Amniotic epithelial cell (primary cell): ENCODE measurements around the gene AMZ2.
"Not testable (repeated sequence)": the region's sequence is repeated elsewhere in the genome, so short reads cannot be mapped to it uniquely, and the experiment has no call there.

Experiments used
- DNase-seq: peaks from one replicate; pipeline ENCODE4 v3.0.0-alpha.2; 2010; ENCODE audit warnings: low read depth

Gene AMZ2

DNA sequence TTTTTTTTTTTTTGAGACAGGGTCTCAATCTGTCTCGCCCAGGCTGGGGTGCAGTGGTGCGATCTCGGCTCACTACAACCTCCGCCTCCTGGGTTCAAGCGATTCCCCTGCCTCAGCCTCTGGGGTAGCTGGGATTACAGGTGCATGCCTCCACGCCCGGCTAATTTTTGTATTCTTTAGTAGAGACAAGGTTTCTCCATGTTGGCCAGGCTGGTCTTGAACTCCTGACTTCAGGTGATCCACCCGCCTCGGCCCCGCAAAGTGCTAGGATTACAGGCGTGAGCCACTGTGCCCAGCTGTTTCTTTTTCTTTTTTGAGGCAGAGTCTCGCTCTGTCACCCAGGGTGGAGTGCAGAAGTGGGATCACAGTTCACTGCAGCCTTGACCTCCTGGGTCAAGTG is 27.1 kb upstream of the AMZ2 start:
- DNase-seq: not testable (repeated sequence)

GRCh38 chr17:68221786-68222185 is 26.1 kb upstream of the AMZ2 start:
- DNase-seq: no peak

DNA sequence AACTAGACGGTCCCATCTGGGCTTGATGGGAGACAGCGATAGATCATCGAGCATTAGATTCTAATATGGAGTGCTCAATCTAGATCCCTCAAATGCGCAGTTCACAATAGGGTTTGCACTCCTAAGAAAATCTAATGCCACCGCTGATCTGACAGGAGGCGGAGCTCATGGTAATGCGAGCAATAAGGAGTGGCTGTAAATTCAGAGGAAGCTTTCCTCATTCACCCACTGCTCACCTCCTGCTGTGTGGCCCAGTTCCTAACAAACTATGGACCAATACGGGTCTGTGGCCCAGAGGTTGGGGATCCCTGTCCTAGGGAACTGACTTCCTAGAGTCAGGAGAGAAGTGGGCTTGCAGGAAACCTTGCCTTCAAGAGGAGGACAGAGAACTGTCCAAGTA is 25.2 kb upstream of the AMZ2 start:
- DNase-seq: no peak

- DNase-seq: not testable (repeated sequence)
Measured at GRCh38 chr17:68225055-68225454, 22.8 kb upstream of the AMZ2 start.

- not testable (repeated sequence) for DNase-seq
Measured at GRCh38 chr17:68228039-68228680, 19.7 kb upstream of the AMZ2 start.

DNA sequence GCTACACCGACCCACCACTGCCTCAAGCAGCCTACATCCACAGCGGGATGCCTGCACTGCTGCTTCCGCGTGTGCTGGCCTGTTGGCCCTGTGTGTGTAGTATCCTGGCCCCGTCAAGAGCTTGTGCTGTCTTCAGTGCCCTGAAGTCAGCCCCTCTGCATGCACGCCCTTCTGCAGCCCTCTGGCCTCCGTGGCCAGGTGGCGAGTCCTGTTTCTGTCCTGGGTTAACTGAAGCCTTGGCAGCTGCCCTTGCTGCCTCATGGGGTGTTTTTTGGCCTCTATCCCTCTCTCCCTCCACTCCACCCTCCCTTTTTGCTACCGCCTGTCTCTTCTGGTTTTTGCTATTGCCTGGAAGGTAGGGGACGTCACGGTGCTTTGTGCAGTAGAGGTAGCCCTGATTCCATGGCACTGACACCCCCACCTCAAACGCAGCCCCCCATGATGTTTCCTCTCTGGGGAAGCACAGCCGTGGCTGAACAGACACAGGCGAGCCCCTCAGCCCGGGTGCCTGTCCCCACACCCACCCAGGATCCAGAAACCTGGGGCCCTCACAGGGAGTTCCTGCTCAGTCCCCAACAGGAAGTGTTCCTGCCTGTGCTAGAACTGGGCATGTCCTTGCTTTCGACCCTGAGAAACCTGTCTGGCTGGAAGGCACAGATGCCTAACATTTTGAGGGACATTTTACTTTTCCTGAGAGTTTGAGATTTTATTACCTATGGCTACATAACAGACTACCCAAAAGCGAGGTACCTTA is 18.8 kb upstream of the AMZ2 start:
- no peak for DNase-seq

GRCh38 chr17:68229619-68230018 is 18.2 kb upstream of the AMZ2 start:
- no peak for DNase-seq

DNA sequence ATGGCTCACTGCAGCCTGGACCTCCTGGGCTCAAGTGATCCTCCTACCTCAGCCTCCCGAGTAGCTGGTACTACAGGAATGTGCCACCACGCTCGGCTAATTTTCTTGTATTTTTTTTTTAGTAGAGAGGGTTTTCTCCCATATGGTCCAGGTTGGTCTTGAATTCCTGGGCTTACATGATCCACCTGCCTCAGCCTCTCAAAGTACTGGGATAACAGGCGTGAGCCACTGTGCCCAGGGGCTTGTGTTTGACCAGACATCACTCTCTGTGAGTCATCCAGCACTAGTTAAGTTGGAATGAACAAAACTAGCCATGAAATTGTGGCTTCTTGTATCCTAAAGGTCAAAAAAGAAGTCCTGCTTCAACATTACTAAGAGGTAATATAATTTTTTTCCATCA is 16.7 kb upstream of the AMZ2 start:
- not testable (repeated sequence) for DNase-seq

- DNase-seq: no peak
Measured at GRCh38 chr17:68231541-68231940, 16.3 kb upstream of the AMZ2 start.

GRCh38 chr17:68232741-68233140 is 15.1 kb upstream of the AMZ2 start:
- peak; percentile 76 for DNase-seq

DNA sequence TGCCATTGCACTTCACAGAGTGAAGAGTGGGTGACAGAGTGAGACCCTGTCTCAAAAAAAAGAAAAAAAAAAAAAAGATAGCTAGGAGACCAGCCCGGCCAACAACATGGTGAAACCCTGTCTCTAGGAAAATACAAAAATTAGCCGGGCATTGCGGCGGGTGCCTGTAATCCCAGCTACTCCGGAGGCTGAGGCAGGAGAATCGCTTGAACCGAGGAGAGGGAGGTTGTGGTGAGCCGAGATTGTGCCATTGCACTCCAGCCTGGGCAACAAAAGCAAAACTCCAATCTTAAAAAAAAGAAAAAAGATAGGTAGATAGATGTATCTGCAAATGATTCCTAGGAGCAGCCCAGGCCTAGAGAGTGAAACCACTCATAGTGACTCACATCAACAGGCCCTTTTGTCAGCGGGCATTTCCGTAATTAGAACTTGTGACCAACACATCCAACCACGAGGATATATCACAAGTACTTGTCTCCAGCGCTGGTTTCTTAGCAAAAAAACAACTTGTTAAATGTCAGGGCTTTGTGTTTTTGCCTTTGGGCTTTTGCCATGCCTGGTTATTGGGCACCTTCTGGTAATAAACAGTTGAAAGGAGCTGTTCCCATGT is 13.0 kb upstream of the AMZ2 start:
- DNase-seq: peak; percentile 82

GRCh38 chr17:68235336-68235791 is 12.5 kb upstream of the AMZ2 start:
- not testable (repeated sequence) for DNase-seq

DNA sequence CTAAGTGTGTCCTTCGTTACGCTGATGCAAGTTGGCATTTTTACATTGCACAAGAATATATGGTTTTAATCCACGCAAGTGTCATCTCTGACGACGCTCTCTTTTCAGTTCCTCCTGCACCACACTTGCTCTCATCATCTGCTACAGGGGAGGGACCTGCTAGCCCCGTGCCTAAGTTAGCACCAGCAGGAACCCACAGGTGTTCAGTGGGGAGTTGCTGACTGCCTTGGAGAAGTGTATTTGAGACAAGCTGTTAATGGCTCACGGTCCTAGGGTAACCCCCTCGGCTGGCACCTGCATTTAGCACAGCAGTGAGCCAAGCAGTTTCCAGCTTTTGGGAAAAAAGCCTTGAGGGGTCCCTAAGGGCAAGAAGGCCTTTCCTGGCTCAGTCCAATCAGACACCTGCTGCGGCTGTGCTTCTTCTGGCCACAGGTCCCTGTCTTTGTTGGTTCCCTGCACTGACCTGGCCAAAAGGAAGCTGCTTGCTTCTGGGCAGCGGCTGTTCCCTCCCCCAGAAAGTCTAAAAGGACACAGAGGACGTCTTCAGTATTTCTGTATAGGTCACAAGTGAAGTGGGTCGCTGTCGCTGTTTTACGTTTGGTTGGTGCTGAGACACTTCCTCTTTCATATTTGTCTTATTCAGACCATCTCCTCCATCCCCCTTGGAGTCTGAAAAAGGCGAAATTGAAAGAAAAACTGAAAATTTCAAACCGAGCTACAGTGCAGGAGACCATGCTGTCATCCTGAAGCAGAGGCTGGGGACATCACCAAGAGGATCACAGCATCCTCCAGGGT is 10.3 kb upstream of the AMZ2 start:
- not testable (repeated sequence) for DNase-seq

DNA sequence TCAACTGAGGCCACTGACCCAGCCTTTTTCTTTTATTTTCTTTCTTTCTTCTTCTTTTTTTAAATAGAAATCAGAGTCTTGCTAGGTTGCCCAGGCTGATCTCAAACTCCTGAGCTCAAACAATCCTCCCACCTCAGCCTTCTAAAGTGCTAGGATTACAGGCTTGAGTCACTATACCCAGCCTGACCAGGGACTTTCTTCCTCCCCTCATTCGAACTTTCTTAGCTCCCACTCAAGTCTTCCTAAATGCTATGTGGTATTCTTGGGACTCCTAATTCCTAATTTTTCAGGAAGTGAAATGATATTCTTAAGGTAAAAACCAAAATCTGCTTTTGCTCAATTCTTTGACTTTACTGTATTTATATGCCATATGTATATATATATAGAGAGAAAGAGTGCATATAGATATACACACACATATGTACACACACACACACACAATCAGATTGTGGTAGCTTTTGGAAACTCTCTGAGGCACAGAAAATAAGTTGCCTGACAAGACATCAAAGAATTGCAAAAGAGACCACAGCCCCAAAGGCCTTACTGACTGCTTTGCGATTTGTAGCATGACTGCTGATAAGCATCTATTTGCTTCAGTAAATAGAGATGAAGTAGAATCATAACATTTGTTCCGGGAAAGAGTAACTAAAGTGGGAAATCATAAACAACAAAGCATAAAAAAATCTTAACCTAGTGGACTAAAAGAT is 9.5 kb upstream of the AMZ2 start:
- peak; percentile 63 for DNase-seq

DNA sequence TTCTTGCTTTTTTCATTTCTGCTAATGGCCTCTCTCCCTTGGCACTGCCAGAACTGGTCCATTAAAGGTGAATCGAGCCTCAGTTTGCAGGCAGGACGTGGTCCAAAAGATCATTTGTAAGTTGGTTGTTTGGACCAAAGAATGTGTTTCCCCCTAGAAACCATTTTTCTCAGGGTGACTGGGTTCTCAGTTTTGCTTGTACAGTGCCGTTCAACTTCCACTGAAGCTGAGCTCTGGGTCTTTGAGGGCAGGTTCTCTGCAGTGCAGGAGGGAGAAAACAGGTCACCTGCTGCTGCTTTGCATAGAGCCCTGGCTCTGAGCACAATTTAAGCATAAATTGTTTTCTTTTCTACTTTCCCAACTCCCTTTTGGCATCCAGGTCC is 9.0 kb upstream of the AMZ2 start:
- DNase-seq: no peak

- no peak for DNase-seq
Measured at GRCh38 chr17:68239632-68240366, 8.0 kb upstream of the AMZ2 start.

- DNase-seq: no peak
Measured at GRCh38 chr17:68246271-68247028, 1.4 kb upstream of the AMZ2 start.

DNA sequence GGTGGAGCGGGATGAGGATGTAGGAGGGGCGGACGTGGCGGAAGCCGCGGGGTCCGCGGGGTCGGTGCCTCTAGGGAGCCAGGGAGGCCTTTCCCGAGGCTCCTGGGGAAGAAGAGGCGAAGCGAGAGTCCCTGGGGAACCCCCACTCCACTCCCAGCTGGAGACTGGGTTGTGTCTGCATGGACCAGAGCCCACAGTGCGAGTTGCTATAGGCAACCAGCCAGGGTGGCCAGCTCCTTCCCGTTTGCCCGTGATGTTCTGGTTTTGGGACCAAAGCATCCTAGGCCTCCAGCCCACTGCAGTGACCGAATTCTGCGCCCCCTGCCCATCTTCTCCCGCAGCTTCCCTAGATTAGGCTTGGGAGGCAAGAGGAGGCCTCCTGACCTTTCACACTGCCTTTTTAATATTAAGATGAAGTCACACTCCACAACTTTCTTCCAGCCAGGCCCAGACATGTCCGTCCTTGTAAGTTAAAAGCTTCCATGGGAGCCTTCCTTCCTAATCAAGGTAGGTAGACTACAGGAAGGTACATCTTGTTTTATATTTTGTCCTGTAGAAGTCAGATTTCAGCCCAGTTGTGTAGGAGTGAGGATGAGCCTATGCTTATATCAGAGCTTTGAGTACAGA is 469 bp downstream of the AMZ2 start:
- DNase-seq: peak; percentile 66

GRCh38 chr17:68248891-68249290 is 1.0 kb downstream of the AMZ2 start:
- no peak for DNase-seq

- no peak for DNase-seq
Measured at GRCh38 chr17:68249354-68249765, 1.5 kb downstream of the AMZ2 start.
